Germinal center (tissue), 1 donor: ENCODE results near the gene ZNF668.
"Not testable (repeated sequence)": the region's sequence is repeated elsewhere in the genome, so short reads cannot be mapped to it uniquely, and the experiment has no call there.

Experiments used
- DNase-seq: peaks from one replicate; pipeline ENCODE4 v3.0.0; 2012; ENCODE audit warnings: mixed read lengths, low spot score

ZNF668 gene

GRCh38 chr16:31055613-31056012 lies 18.4 kb downstream of the ZNF668 start:
- DNase-seq = no peak

- no peak for DNase-seq
Observed at GRCh38 chr16:31052114-31052513, 21.9 kb downstream of the ZNF668 start.

- DNase-seq = no peak
Observed at GRCh38 chr16:31050280-31051030, 23.6 kb downstream of the ZNF668 start.

- DNase-seq = no peak
Observed at GRCh38 chr16:31043898-31044481, 30.1 kb downstream of the ZNF668 start.

- DNase-seq = no peak
Observed at GRCh38 chr16:31043352-31043751, 30.7 kb downstream of the ZNF668 start.

GRCh38 chr16:31042866-31043265 lies 31.2 kb downstream of the ZNF668 start:
- DNase-seq = no peak

GRCh38 chr16:31038993-31039392 lies 35.0 kb downstream of the ZNF668 start:
- DNase-seq = no peak

GRCh38 chr16:31036691-31037090 lies 37.3 kb downstream of the ZNF668 start:
- no peak for DNase-seq

- DNase-seq = peak; percentile 96
Observed at GRCh38 chr16:31033709-31034492, 40.1 kb downstream of the ZNF668 start.

GRCh38 chr16:31032736-31033708 lies 41.0 kb downstream of the ZNF668 start, which contains the start of gene STX4:
TSS of gene STX4 (plus strand) at chr16:31033558. CDS start at chr16:31033806, 248 bp downstream.
- DNase-seq = peak; percentile 94

- DNase-seq = no peak
Observed at GRCh38 chr16:31031276-31031675, 42.8 kb downstream of the ZNF668 start.

- DNase-seq = no peak
Observed at GRCh38 chr16:31029272-31029671, 44.8 kb downstream of the ZNF668 start.

- DNase-seq = no peak
Observed at GRCh38 chr16:31025339-31025738, 48.7 kb downstream of the ZNF668 start.

GRCh38 chr16:31023627-31024226 lies 50.3 kb downstream of the ZNF668 start:
- DNase-seq = no peak

- DNase-seq = no peak
Observed at GRCh38 chr16:31023252-31023602, 50.8 kb downstream of the ZNF668 start.

GRCh38 chr16:31022544-31023251 lies 51.3 kb downstream of the ZNF668 start:
- DNase-seq = no peak

- no peak for DNase-seq
Observed at GRCh38 chr16:31020536-31020935, 53.5 kb downstream of the ZNF668 start.

- DNase-seq = not testable (repeated sequence)
Observed at GRCh38 chr16:31017756-31018155, 56.3 kb downstream of the ZNF668 start.

GRCh38 chr16:31016018-31016417 lies 58.0 kb downstream of the ZNF668 start:
- no peak for DNase-seq

GRCh38 chr16:31013292-31013691 lies 60.7 kb downstream of the ZNF668 start:
- DNase-seq = not testable (repeated sequence)

- DNase-seq = not testable (repeated sequence)
Observed at GRCh38 chr16:31011815-31012214, 62.2 kb downstream of the ZNF668 start.
